RWPE1 (cell line): Measurements from ENCODE around the gene MPP3.
A peak's percentile ranks its signal among the peaks of the same experiment; 100 is the strongest.

ENCODE experiments used
- CTCF ChIA-PET: fragments of 350-600 bp; sonication (Branson Sonifier 250); formaldehyde crosslinking; extraction: SDS; loops from one replicate; lab custom pipeline; 2021; lab: Yijun Ruan, JAX
- POLR2A ChIA-PET: fragments of 400-600 bp; formaldehyde crosslinking; extraction: SDS; loops from one replicate; lab custom pipeline; 2020; ENCODE audit warnings: antibody characterized with exemption; ENCODE audit not compliant: low non-redundant PET; lab: Yijun Ruan, JAX
- DNase-seq: peaks from one replicate; pipeline ENCODE4 v3.0.0; 2012; ENCODE audit warnings: low spot score
- H3K27ac ChIP-seq: fragments of 450-650 bp; 2 replicates; pipeline ENCODE4 v1.5.1; 2017
- TF ChIP-seq, protein P1 (sequence below): fragments of 450-650 bp; conservative IDR thresholded peaks from 2 replicates; pipeline ENCODE4 v1.5.1; 2017; ENCODE audit warnings: low read depth, mild to moderate bottlenecking

Gene MPP3

DNA sequence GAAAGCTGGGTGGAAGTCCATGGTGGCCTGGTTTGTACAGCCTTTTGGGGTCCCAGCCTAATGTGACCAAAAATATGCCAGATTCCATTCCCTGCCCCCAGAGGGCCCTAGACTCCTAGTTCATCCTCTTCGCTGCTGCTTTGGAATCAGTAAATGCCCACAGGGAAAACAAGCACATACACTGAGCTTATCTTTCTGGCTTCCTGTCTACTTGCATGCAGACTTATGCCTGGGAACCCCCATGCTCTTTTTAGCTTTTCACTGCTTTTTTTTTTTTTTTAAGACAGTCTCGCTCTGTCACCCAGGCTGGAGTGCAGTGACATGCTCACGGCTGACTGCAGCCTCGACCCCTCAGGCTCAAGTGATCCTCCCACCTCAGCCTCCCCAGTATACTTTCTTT, 7.9 kb upstream of the MPP3 start:
- ChIA-PET CTCF (interaction anchor here (0.6 to 1.1 kb wide), 3 partner anchors 154 to 692 kb away, joined by 3 to 6 read pairs (median 3); no protein-coding TSS in a partner anchor), POLR2A (no interaction called here)
- TF ChIP-seq, protein P1, sequence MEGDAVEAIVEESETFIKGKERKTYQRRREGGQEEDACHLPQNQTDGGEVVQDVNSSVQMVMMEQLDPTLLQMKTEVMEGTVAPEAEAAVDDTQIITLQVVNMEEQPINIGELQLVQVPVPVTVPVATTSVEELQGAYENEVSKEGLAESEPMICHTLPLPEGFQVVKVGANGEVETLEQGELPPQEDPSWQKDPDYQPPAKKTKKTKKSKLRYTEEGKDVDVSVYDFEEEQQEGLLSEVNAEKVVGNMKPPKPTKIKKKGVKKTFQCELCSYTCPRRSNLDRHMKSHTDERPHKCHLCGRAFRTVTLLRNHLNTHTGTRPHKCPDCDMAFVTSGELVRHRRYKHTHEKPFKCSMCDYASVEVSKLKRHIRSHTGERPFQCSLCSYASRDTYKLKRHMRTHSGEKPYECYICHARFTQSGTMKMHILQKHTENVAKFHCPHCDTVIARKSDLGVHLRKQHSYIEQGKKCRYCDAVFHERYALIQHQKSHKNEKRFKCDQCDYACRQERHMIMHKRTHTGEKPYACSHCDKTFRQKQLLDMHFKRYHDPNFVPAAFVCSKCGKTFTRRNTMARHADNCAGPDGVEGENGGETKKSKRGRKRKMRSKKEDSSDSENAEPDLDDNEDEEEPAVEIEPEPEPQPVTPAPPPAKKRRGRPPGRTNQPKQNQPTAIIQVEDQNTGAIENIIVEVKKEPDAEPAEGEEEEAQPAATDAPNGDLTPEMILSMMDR, result no peak
- no peak for DNase-seq
- H3K27ac ChIP-seq, result no peak overlapping the region

DNA sequence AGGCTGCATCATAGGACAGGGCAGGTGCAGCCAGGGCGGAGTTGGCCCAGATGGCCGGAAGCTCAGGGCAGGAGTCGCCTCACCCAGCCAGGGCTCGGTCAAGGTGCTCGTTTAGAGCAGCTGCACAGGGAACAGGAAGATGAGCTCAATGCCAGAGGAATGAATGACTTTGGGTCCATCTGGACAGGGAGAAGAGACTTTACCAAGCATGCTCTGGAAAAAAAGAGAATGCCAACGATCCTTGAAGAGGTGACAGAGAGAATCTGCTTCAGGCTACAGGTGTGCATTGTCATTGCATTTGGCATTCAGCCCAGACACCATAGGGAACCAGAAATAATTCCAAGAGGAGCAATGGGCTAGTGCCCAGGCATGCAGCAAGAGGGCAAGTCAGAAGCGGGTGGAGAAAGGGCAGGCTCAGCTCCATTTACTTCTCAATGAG, 6.7 kb upstream of the MPP3 start:
- CTCF ChIA-PET, result no interaction called here
- POLR2A ChIA-PET, result interaction anchor here (0.5 kb wide), 1 partner anchor 184 kb away, joined by 3 read pairs; no protein-coding TSS in a partner anchor
- peak overlapping the region; percentile 66 for H3K27ac ChIP-seq
- DNase-seq, result peak; percentile 20
- TF ChIP-seq, protein P1, result no peak

DNA sequence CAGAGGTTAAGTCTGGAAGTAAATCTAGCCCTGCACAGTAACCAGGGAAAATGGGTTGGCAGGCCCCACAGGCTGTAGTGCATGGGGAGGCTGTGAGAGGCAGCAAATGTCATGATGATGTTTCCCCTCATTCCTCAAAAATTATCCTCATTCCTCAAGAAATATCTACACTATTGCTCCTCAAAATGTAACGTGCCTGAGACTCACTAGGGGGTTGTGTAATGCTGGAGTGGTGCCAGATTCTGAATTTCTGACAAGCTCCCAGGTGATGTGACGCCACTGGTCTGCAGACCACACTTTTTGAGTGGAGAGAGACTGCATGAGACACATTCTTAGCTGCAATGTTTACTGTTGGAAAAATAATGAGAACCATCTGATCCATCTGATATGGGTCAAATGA, 1.2 kb upstream of the MPP3 start:
- POLR2A ChIA-PET, result no interaction called here

DNA sequence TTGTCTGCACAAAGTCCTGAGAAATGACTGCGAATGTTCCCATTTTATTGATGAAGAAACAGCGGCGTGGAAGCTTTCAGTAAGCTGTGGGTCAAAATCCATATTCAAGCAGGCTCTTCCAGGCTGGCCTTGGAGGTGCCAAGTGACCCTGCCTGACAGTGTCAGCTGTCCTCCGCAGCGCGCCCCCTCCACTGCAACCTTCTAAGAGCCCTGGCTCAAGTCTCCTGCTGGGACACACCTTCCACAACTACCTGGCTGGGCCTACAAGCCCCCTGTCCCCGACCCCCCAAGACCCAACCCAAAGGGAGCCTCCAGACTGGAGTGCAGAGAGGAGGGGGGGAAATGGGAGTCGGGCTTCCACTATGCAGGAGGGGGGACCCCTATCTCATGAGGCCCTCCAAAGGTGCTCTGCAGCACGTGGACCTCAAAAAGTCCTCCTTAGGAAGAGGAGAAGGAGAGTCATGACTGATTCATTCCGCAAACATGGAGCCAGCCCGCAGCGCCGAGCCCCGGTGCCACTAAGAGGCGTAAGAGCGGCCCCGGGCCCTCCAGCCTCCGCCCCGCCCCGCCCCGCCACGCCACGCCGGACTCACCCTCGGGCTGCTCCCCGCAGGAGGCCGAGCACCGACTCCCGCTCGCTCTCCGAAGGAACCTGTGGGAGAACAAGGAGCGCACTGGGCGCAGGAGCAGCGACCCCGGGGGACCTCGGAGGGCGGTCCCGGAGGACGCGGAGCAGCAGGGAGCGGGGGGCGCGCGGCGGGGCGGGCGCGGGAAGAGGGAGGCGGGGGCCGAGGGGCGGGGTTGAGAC, 574 bp downstream of the MPP3 start:
- ChIA-PET CTCF (interaction anchor here (0.5 to 1.5 kb wide), 2 partner anchors 14 to 42 kb away, joined by 3 to 8 read pairs; no protein-coding TSS in a partner anchor), POLR2A (no interaction called here)
- TF ChIP-seq, protein P1, result no peak
- peak overlapping the region; percentile 70 for H3K27ac ChIP-seq
- peak; percentile 85 for DNase-seq

More for the DNA sequence above, 1.2 kb upstream of the MPP3 start:
- TF ChIP-seq, protein P1, result no peak
- CTCF ChIA-PET, result no interaction called here
- DNase-seq, result no peak
- no peak overlapping the region for H3K27ac ChIP-seq

DNA sequence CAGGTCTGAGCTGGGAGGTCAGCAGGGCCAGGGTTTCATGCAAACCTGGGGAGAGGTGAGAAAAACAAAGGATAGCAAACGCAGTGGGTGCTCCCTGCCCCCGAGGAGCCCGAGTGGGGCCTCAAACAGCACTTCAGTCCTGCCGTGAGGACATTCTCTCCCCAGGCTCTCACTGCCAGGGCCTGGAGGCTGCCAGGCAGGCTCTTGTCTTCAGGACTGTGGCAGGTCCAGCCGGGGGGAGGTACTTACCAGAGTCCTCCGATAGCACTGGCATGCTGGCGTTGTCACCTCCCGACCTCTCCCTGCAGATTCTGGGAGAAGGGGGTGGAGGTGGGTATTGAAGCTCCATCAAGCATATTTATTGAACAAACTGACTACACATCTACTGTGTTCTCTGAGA, 1.3 kb downstream of the MPP3 start:
- TF ChIP-seq, protein P1, result no peak
- ChIA-PET CTCF (interaction anchor here (0.5 kb wide), 1 partner anchor 41 kb away, joined by 8 read pairs; no protein-coding TSS in a partner anchor), POLR2A (interaction anchor here (0.6 kb wide), 1 partner anchor 53 kb away, joined by 3 read pairs; the partner anchor contains the start of gene DUSP3)
- DNase-seq, result no peak
- H3K27ac ChIP-seq, result peak overlapping the region; percentile 70; the same call in 1 of the 2 replicates

DNA sequence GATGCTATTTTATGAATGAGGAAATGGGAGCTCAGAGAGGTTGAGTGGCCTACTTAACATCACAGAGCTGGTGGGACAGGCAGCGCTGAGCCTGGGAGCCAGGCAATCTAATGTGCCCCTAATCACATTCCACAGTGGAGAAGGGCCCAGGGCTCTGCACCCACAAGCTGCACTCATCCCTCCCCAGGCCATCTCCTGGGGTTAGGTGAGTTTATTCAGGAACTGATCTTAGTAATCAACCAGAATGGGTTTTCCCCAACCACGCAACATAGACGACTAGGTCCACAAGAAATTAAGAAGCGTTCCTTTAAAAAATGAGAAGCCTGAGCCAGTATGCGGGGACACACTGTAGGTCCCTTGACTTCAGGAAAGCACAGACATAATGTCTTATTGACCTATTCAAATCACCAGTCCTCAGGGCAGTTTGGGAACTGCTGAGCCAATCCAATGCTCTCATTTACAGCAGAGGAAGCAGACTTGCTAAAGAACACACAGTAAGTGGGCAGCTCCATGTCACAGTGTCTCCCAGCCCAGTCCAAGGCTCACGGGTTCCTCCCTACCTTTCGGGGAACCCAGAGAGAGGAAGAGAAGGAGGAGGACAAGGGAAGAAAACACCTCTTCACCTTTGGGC, 2.3 kb downstream of the MPP3 start:
- H3K27ac ChIP-seq, result peak overlapping the region; percentile 70; the same call in 1 of the 2 replicates
- DNase-seq, result no peak
- CTCF ChIA-PET, result interaction anchor here (4.0 kb wide), 1 partner anchor 16 kb away, joined by 14 read pairs; the partner anchor contains the start of gene CD300LG
- POLR2A ChIA-PET, result no interaction called here
- TF ChIP-seq, protein P1, result no peak
